ENCODE data around the gene USP20. TPM values are rescaled to one million over a fixed set of nuclear protein-coding genes. Genes with fewer than 3 reads are reported as not detected.

Gene USP20
- total and polyA plus RNA-seq, 10 of the 15 experiments (the other 5 are each of a cell fraction or from before 2014, with no cell fraction given), result 0.66 to 23.3 (median 11.0) TPM

DNA sequence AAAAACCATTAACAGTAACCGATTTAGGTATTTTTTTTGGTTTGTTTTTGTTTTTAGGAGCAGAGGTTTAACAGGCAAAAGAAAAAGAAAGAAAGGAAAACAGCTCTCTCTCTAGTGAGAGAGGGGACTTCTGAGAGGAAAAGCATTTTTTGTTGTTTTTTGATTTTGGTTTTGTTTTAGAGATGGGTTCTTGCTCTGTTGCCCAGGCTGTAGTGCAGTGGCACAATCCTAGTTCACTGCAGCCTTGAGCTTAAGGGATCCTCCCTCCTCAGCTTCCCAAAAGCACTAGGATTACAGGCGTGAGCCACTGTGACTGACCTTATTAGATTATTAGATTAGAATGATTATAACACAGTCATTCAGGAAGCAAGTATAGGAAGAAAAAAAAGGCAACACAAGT is 10.1 kb downstream of the USP20 start (continued):
- TF ChIP-seq SUPT20H (IDR thresholded peaks at IDR 0.05; ENCODE audit: borderline replicate concordance, control insufficient read depth, low read depth, low read length) (no peak), NR2C1 (IDR thresholded peaks at IDR 0.05) (no peak), CBX5 (IDR thresholded peaks at IDR 0.05; ENCODE audit: low read depth) (no peak), HDGF (IDR thresholded peaks at IDR 0.05) (no peak), EED (IDR thresholded peaks at IDR 0.05; ENCODE audit: low read depth) (no peak), ZNF207 (IDR thresholded peaks at IDR 0.05; ENCODE audit: borderline replicate concordance) (no peak), STAT3 (IDR thresholded peaks at IDR 0.05; ENCODE audit: low read depth, low read length) (no peak)
- TF ChIP-seq, protein P1, sequence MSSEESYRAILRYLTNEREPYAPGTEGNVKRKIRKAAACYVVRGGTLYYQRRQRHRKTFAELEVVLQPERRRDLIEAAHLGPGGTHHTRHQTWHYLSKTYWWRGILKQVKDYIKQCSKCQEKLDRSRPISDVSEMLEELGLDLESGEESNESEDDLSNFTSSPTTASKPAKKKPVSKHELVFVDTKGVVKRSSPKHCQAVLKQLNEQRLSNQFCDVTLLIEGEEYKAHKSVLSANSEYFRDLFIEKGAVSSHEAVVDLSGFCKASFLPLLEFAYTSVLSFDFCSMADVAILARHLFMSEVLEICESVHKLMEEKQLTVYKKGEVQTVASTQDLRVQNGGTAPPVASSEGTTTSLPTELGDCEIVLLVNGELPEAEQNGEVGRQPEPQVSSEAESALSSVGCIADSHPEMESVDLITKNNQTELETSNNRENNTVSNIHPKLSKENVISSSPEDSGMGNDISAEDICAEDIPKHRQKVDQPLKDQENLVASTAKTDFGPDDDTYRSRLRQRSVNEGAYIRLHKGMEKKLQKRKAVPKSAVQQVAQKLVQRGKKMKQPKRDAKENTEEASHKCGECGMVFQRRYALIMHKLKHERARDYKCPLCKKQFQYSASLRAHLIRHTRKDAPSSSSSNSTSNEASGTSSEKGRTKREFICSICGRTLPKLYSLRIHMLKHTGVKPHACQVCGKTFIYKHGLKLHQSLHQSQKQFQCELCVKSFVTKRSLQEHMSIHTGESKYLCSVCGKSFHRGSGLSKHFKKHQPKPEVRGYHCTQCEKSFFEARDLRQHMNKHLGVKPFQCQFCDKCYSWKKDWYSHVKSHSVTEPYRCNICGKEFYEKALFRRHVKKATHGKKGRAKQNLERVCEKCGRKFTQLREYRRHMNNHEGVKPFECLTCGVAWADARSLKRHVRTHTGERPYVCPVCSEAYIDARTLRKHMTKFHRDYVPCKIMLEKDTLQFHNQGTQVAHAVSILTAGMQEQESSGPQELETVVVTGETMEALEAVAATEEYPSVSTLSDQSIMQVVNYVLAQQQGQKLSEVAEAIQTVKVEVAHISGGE (CRISPR knock-in tag; IDR thresholded peaks at IDR 0.05), result no peak
- TF ChIP-seq, protein P2, sequence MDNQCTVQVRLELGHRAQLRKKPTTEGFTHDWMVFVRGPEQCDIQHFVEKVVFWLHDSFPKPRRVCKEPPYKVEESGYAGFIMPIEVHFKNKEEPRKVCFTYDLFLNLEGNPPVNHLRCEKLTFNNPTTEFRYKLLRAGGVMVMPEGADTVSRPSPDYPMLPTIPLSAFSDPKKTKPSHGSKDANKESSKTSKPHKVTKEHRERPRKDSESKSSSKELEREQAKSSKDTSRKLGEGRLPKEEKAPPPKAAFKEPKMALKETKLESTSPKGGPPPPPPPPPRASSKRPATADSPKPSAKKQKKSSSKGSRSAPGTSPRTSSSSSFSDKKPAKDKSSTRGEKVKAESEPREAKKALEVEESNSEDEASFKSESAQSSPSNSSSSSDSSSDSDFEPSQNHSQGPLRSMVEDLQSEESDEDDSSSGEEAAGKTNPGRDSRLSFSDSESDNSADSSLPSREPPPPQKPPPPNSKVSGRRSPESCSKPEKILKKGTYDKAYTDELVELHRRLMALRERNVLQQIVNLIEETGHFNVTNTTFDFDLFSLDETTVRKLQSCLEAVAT (IDR thresholded peaks at IDR 0.05), result no peak
- TF ChIP-seq, protein P3, sequence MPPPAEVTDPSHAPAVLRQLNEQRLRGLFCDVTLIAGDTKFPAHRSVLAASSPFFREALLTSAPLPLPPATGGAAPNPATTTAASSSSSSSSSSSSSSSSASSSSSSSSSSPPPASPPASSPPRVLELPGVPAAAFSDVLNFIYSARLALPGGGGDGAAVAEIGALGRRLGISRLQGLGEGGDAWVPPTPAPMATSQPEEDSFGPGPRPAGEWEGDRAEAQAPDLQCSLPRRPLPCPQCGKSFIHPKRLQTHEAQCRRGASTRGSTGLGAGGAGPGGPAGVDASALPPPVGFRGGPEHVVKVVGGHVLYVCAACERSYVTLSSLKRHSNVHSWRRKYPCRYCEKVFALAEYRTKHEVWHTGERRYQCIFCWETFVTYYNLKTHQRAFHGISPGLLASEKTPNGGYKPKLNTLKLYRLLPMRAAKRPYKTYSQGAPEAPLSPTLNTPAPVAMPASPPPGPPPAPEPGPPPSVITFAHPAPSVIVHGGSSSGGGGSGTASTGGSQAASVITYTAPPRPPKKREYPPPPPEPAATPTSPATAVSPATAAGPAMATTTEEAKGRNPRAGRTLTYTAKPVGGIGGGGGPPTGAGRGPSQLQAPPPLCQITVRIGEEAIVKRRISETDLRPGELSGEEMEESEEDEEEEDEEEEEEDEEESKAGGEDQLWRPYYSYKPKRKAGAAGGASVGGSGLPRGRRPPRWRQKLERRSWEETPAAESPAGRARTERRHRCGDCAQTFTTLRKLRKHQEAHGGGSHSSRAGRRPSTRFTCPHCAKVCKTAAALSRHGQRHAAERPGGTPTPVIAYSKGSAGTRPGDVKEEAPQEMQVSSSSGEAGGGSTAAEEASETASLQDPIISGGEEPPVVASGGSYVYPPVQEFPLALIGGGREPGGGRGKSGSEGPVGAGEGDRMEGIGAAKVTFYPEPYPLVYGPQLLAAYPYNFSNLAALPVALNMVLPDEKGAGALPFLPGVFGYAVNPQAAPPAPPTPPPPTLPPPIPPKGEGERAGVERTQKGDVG (CRISPR knock-in tag; IDR thresholded peaks at IDR 0.05), result no peak
